ENCODE data around the gene RETREG3. TPM values are rescaled to one million over a fixed set of nuclear protein-coding genes. Genes with fewer than 3 reads are reported as not detected.

Gene RETREG3
- total and polyA plus RNA-seq, 2 of the 13 experiments (the other 11 are each of a cell fraction or from before 2014, with no cell fraction given) = 47.0 to 55.8 TPM

- TF ChIP-seq, protein P1, sequence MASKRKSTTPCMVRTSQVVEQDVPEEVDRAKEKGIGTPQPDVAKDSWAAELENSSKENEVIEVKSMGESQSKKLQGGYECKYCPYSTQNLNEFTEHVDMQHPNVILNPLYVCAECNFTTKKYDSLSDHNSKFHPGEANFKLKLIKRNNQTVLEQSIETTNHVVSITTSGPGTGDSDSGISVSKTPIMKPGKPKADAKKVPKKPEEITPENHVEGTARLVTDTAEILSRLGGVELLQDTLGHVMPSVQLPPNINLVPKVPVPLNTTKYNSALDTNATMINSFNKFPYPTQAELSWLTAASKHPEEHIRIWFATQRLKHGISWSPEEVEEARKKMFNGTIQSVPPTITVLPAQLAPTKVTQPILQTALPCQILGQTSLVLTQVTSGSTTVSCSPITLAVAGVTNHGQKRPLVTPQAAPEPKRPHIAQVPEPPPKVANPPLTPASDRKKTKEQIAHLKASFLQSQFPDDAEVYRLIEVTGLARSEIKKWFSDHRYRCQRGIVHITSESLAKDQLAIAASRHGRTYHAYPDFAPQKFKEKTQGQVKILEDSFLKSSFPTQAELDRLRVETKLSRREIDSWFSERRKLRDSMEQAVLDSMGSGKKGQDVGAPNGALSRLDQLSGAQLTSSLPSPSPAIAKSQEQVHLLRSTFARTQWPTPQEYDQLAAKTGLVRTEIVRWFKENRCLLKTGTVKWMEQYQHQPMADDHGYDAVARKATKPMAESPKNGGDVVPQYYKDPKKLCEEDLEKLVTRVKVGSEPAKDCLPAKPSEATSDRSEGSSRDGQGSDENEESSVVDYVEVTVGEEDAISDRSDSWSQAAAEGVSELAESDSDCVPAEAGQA (IDR thresholded peaks at IDR 0.05; ENCODE audit: low read depth) = 0 out of 2 replicates have a peak, but pooled peaks have one; percentile 39
- TF ChIP-seq, protein P1 (CRISPR knock-in tag; IDR thresholded peaks at IDR 0.05; ENCODE audit: borderline replicate concordance) = no peak
- TF ChIP-seq ZNF530 (CRISPR knock-in tag; IDR thresholded peaks at IDR 0.05; ENCODE audit: low read depth) (no peak), PRDM4 (CRISPR knock-in tag; IDR thresholded peaks at IDR 0.05; ENCODE audit: borderline replicate concordance) (no peak), MLXIP (CRISPR knock-in tag; IDR thresholded peaks at IDR 0.05; ENCODE audit: borderline replicate concordance) (no peak), SMAD1 (CRISPR knock-in tag; IDR thresholded peaks at IDR 0.05; ENCODE audit: borderline replicate concordance, low read depth) (no peak), SCMH1 (CRISPR knock-in tag; IDR thresholded peaks at IDR 0.05; ENCODE audit: borderline replicate concordance) (no peak), FOXA1 (IDR thresholded peaks at IDR 0.05) (peak; percentile 97), FOXA1 (CRISPR knock-in tag; IDR thresholded peaks at IDR 0.05) (peak; percentile 99), THYN1 (CRISPR knock-in tag; IDR thresholded peaks at IDR 0.05; ENCODE audit: borderline replicate concordance, low read depth) (no peak), ZNF607 (CRISPR knock-in tag; IDR thresholded peaks at IDR 0.05; ENCODE audit: borderline replicate concordance) (no peak; the same call in 1 of the 2 replicates), KMT2B (CRISPR knock-in tag; IDR thresholded peaks at IDR 0.05) (no peak; the same call in none of the 2 replicates), ZNF598 (CRISPR knock-in tag; IDR thresholded peaks at IDR 0.05; ENCODE audit: borderline replicate concordance) (peak; percentile 77), ZBED4 (CRISPR knock-in tag; IDR thresholded peaks at IDR 0.05; ENCODE audit: borderline replicate concordance) (peak; percentile 89; the same call in 1 of the 2 replicates)
Observed at GRCh38 chr17:42530952-42531454, 78.2 kb downstream of the RETREG3 start (continued).

Data from HepG2 (cell line).